Prostate gland (tissue), 2 donors: Measurements from ENCODE around the gene PSAPL1. TPM values are rescaled to one million over a fixed set of nuclear protein-coding genes. Genes with fewer than 3 reads are reported as not detected.

Experiments
- DNase-seq: peaks from one replicate; pipeline ENCODE4 v3.0.0-alpha.2; 2019; ENCODE audit warnings: low spot score
- H3K27ac ChIP-seq, 2 donors: fragments of 200-600 bp; sonication (generic); 2 replicates each; pipeline ENCODE4 v1.5.1; 2017 to 2019
- H3K27me3 ChIP-seq: fragments of 200-600 bp; sonication (generic); replicated peaks from 2 replicates; pipeline ENCODE4 v1.5.1; 2019; ENCODE audit not compliant: insufficient read depth
- H3K36me3 ChIP-seq, 2 donors: fragments of 200-600 bp; sonication (generic); 1 replicate in 1 of 2; 2 replicates in 1 of 2; pipeline versions ENCODE4 v1.5.1 to v1.8.1; 2017 to 2019
- H3K4me1 ChIP-seq: fragments of 200-600 bp; sonication (generic); replicated peaks from 2 replicates; pipeline ENCODE4 v1.5.1; 2019
- H3K4me3 ChIP-seq, 2 donors: fragments of 200-600 bp; sonication (generic); 2 replicates each; pipeline ENCODE4 v1.5.1; 2017 to 2019
- H3K9me3 ChIP-seq: fragments of 200-600 bp; sonication (generic); 2 replicates; pipeline ENCODE4 v1.5.1; 2017
- CTCF ChIP-seq, 4 experiments: fragments of 200-600 bp in 2 of 4; fragments of 450-650 bp in 2 of 4; sonication (generic) in 2 of 4; IDR thresholded peaks; 1 replicate in 3 of 4; 2 replicates in 1 of 4; pipeline ENCODE4 v1.5.1; 2016 to 2019; ENCODE audit warnings: antibody characterized with exemption in 4 of 4, mild to moderate bottlenecking in 2 of 4, moderate library complexity in 2 of 4
- POLR2A ChIP-seq: fragments of 450-650 bp; IDR thresholded peaks from one replicate; pipeline ENCODE4 v1.6.1; 2016; ENCODE audit warnings: antibody characterized with exemption, mild to moderate bottlenecking
- POLR2AphosphoS5 ChIP-seq: sonication (generic); formaldehyde crosslinking; IDR thresholded peaks from one replicate; pipeline ENCODE4 v1.6.1; 2017; ENCODE audit warnings: antibody characterized with exemption
- WGBS: methylation state at CpG from one replicate; pipeline ENCODE4 v1.1.5; 2018; 5-methylcytosine and 5-hydroxymethylcytosine counted together
- intact Hi-C: fragments of 100-400 bp; cut with DNase I; formaldehyde crosslinking; loops from one replicate; pipeline ENCODE4 v1.14.2; 2022
- total RNA-seq, 2 donors: library from RNA; depleted of rRNA; stranded (reverse); fragments of >200 nt; gene quantifications; one replicate each; pipeline ENCODE4 v1.1.0, GENCODE V29; 2016

The PSAPL1 gene
- total RNA-seq, 2 donors from 2014 or later, result 0.05 to 12.9 TPM

GRCh38 chr4:7391637-7392437 is 42.9 kb downstream of the PSAPL1 start:
- Histone ChIP-seq H3K4me3 (no peak overlapping the region), H3K9me3 (no peaks in the 10 kb centered on the region), H3K4me1 (no peaks in the 10 kb centered on the region), H3K27me3 (no peaks in the 10 kb centered on the region), H3K27ac (no peak overlapping the region), H3K36me3 (no peaks in the 10 kb centered on the region)
- no peak for DNase-seq
- intact Hi-C loops, result no loop called here
- no peak for TF ChIP-seq CTCF (IDR thresholded peaks at IDR 0.05)
- TF ChIP-seq POLR2AphosphoS5, result no peak
- no peak for TF ChIP-seq POLR2A
- 73% methylated on average over 18 of the region's 18 CpGs for WGBS

GRCh38 chr4:7390906-7391636 is 43.7 kb downstream of the PSAPL1 start:
- WGBS, result 78% methylated on average over 18 of the region's 18 CpGs
- H3K4me3 ChIP-seq, result no peak overlapping the region
- H3K4me1 ChIP-seq, result no peaks in the 10 kb centered on the region
- no peak overlapping the region for H3K27ac ChIP-seq
- H3K36me3 ChIP-seq, result no peaks in the 10 kb centered on the region
- TF ChIP-seq POLR2AphosphoS5, result no peak
- no peak for TF ChIP-seq POLR2A
- TF ChIP-seq CTCF (IDR thresholded peaks at IDR 0.05), result no peak
- H3K9me3 ChIP-seq, result no peaks in the 10 kb centered on the region
- no peak for DNase-seq
- intact Hi-C loops, result no loop called here
- no peaks in the 10 kb centered on the region for H3K27me3 ChIP-seq

- no peaks in the 10 kb centered on the region for H3K36me3 ChIP-seq
- no peak for DNase-seq
- no peaks in the 10 kb centered on the region for H3K4me1 ChIP-seq
- H3K27me3 ChIP-seq, result no peaks in the 10 kb centered on the region
- intact Hi-C loops, result no loop called here
- no peaks in the 10 kb centered on the region for H3K9me3 ChIP-seq
- TF ChIP-seq POLR2AphosphoS5 (no peak), POLR2A (no peak), CTCF (IDR thresholded peaks at IDR 0.05) (no peak)
- 90% methylated on average over 13 of the region's 13 CpGs for WGBS
- H3K27ac ChIP-seq, result no peak overlapping the region
- no peak overlapping the region for H3K4me3 ChIP-seq
These were observed 44.4 kb downstream of the PSAPL1 start for GRCh38 chr4:7390336-7390735.

GRCh38 chr4:7389719-7390118 is 45.0 kb downstream of the PSAPL1 start:
- no peak for DNase-seq
- no peak overlapping the region for H3K4me3 ChIP-seq
- 63% methylated on average over 12 of the region's 12 CpGs for WGBS
- no peaks in the 10 kb centered on the region for H3K4me1 ChIP-seq
- H3K27ac ChIP-seq, result no peak overlapping the region
- no peaks in the 10 kb centered on the region for H3K27me3 ChIP-seq
- TF ChIP-seq CTCF (IDR thresholded peaks at IDR 0.05), result no peak
- H3K36me3 ChIP-seq, result no peaks in the 10 kb centered on the region
- intact Hi-C loops, result loop anchor here (10.0 kb wide), 1 partner anchor 1125 kb away; no protein-coding TSS in a partner anchor
- H3K9me3 ChIP-seq, result no peaks in the 10 kb centered on the region
